SJSA1 (cell line): ENCODE data around the gene ZFP92. TPM values are rescaled to one million over a fixed set of nuclear protein-coding genes. Genes with fewer than 3 reads are reported as not detected.

Experiments
- DNase-seq, 2 experiments: peaks; one replicate each; pipeline ENCODE4 v3.0.0-alpha.2; 2015 to 2020; ENCODE audit warnings: low spot score in 2 of 2, low read depth in 1 of 2
- H3K27ac ChIP-seq: fragments of 250-450 bp; sonication (Bioruptor Pico); 2 replicates; pipeline ENCODE4 v1.5.1; 2020; ENCODE audit warnings: mild to moderate bottlenecking, moderate library complexity
- H3K27me3 ChIP-seq: fragments of 250-450 bp; sonication (Bioruptor Pico); replicated peaks from 2 replicates; pipeline ENCODE4 v1.5.1; 2020; ENCODE audit warnings: mild to moderate bottlenecking, moderate library complexity
- H3K36me3 ChIP-seq: fragments of 250-450 bp; sonication (Bioruptor Pico); 2 replicates; pipeline ENCODE4 v1.5.1; 2020; ENCODE audit warnings: mild to moderate bottlenecking
- H3K4me1 ChIP-seq: fragments of 250-450 bp; sonication (Bioruptor Pico); replicated peaks from 2 replicates; pipeline ENCODE4 v1.6.1; 2021; ENCODE audit warnings: mild to moderate bottlenecking
- H3K4me3 ChIP-seq: fragments of 250-450 bp; sonication (Bioruptor Pico); 2 replicates; pipeline ENCODE4 v1.5.1; 2020; ENCODE audit warnings: mild to moderate bottlenecking
- H3K9me3 ChIP-seq: fragments of 250-450 bp; sonication (Bioruptor Pico); replicated peaks from 2 replicates; pipeline ENCODE4 v1.5.1; 2020; ENCODE audit warnings: mild to moderate bottlenecking
- total RNA-seq: library from RNA; depleted of rRNA; stranded (reverse); fragments of >200 nt; shearing (Covaris generic); gene quantifications from 2 replicates; pipeline ENCODE4 v1.2.3, GENCODE V29; 2014; rRNA removed

Gene ZFP92
- total RNA-seq, 1 experiment from 2014 or later = not detected

- no peak overlapping the region for H3K27ac ChIP-seq
- no peaks in the 10 kb centered on the region for H3K4me1 ChIP-seq
- no peaks in the 10 kb centered on the region for H3K9me3 ChIP-seq
- no peaks in the 10 kb centered on the region for H3K27me3 ChIP-seq
- no peaks in the 10 kb centered on the region for H3K36me3 ChIP-seq
- H3K4me3 ChIP-seq = no peak overlapping the region
- no peak for DNase-seq
Observed at GRCh38 chrX:153456161-153456560, 44.9 kb downstream of the ZFP92 start.

DNA sequence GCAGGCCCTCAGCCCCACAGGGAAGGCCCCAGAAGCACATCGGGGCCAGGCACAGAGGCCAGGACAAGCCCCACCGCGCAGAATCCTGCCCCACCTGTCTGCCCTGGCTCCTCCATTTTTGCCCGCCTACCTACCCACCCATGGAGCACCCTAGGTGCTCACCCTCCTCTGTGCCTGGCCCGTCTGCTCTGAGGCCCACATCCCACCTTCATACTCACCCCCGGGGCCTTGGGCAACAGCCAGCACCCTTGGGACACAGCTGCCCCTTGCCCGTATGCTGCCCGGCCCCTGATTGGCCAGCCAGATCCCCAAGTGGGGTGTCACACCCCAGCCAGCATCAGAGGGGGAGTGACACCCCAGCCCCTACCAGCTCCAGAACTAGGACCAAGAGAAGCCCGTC is 45.4 kb downstream of the ZFP92 start:
- DNase-seq = no peak
- no peak overlapping the region for H3K4me3 ChIP-seq
- H3K36me3 ChIP-seq = no peaks in the 10 kb centered on the region
- no peaks in the 10 kb centered on the region for H3K27me3 ChIP-seq
- H3K4me1 ChIP-seq = no peaks in the 10 kb centered on the region
- no peaks in the 10 kb centered on the region for H3K9me3 ChIP-seq
- H3K27ac ChIP-seq = no peak overlapping the region

- H3K36me3 ChIP-seq = no peaks in the 10 kb centered on the region
- no peak overlapping the region for H3K4me3 ChIP-seq
- no peaks in the 10 kb centered on the region for H3K9me3 ChIP-seq
- H3K27ac ChIP-seq = no peak overlapping the region
- H3K27me3 ChIP-seq = no peaks in the 10 kb centered on the region
- DNase-seq = no peak
- no peaks in the 10 kb centered on the region for H3K4me1 ChIP-seq
Observed at GRCh38 chrX:153457136-153457825, 46.0 kb downstream of the ZFP92 start.

DNA sequence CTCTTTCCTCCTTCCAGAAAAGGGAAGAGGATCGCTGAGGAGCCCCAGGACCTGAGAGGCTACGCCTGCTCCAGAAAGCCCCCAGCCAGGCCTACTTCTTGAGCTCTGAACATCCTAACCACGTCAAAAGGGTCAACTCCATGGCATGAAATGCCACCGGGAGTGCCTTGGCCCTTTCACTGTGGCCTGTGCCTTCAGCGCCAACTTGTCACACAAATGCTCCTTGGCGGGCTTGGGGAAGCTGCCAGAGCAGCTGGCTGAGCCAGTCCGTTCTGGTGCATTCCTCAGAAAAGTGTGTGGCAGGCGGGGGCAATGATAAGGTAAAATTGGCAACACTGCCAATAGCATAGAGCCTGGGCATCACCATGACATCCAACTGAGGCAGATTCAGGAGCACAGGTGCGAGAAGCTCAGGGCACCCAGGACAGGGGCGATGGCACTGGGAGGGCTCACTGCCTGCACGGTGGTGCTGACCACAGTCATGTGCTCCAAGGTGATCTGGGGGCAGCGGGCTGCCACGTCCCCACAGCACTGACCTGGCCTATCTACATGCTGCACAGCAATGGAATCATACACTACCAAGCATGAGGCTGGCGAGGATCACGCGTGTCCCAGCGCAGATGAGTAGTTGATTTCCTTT is 46.7 kb downstream of the ZFP92 start:
- no peaks in the 10 kb centered on the region for H3K4me1 ChIP-seq
- no peak overlapping the region for H3K27ac ChIP-seq
- no peak for DNase-seq
- H3K27me3 ChIP-seq = no peaks in the 10 kb centered on the region
- no peak overlapping the region for H3K4me3 ChIP-seq
- H3K9me3 ChIP-seq = no peaks in the 10 kb centered on the region
- no peaks in the 10 kb centered on the region for H3K36me3 ChIP-seq

DNA sequence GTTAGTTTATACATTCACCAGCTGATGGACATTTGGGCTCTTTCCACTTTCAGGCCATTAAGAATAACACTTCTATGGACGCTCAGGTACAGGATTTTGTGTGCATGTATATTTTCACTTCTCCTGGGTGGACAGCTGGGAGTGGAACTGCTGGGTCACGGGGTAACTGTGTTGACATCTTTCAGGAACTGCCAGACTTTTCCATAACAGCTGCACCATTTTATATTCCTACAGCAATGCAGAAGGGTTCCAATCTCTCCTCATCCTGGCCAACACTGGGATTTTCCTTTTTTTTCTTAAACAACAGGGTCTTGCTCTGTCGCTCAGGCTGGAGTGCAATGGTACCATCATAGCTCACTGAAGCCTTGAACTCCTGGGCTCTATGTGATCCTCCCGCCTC is 47.2 kb downstream of the ZFP92 start:
- no peaks in the 10 kb centered on the region for H3K27me3 ChIP-seq
- no peak overlapping the region for H3K27ac ChIP-seq
- H3K36me3 ChIP-seq = no peaks in the 10 kb centered on the region
- no peak overlapping the region for H3K4me3 ChIP-seq
- no peaks in the 10 kb centered on the region for H3K4me1 ChIP-seq
- DNase-seq = no peak
- no peaks in the 10 kb centered on the region for H3K9me3 ChIP-seq

- Histone ChIP-seq H3K27ac (no peak overlapping the region), H3K36me3 (0 out of 2 replicates have a peak, but pooled peaks cover 5% of the 10 kb centered on the region), H3K4me1 (no peaks in the 10 kb centered on the region), H3K9me3 (no peaks in the 10 kb centered on the region), H3K27me3 (no peaks in the 10 kb centered on the region), H3K4me3 (no peak overlapping the region)
- DNase-seq = no peak
Observed at GRCh38 chrX:153459986-153460385, 48.7 kb downstream of the ZFP92 start.

GRCh38 chrX:153460826-153461225 is 49.6 kb downstream of the ZFP92 start:
- H3K27ac ChIP-seq = no peak overlapping the region
- H3K4me1 ChIP-seq = no peaks in the 10 kb centered on the region
- H3K4me3 ChIP-seq = no peak overlapping the region
- no peaks in the 10 kb centered on the region for H3K27me3 ChIP-seq
- DNase-seq = peak in 1 of 2 experiments; percentile 15
- no peaks in the 10 kb centered on the region for H3K9me3 ChIP-seq
- H3K36me3 ChIP-seq = 0 out of 2 replicates have a peak, but pooled peaks cover 5% of the 10 kb centered on the region

Other genes with a start within 250 kb of the ZFP92 start
- gene MAGEA1, start 232.2 kb upstream of the ZFP92 start, total RNA-seq = not detected in 2 replicates
- gene PNMA6F, start 89.7 kb upstream of the ZFP92 start, total RNA-seq = not detected in 2 replicates
- gene ZNF275, start 77.3 kb upstream of the ZFP92 start, total RNA-seq = 4.4 and 8.9 TPM in 2 replicates
- not detected in 2 replicates for gene PNMA6E, start 10.1 kb upstream of the ZFP92 start, total RNA-seq
- gene TREX2, start 34.6 kb downstream of the ZFP92 start, total RNA-seq = 0.39 TPM in 1 of 2 replicates, not detected in the other
- 34.2 and 37.5 TPM in 2 replicates for gene HAUS7, start 59.1 kb downstream of the ZFP92 start, total RNA-seq
- gene BGN, start 83.5 kb downstream of the ZFP92 start, total RNA-seq = 0.08 TPM in 1 of 2 replicates, not detected in the other
- gene ATP2B3, start 106.2 kb downstream of the ZFP92 start, total RNA-seq = not detected in 2 replicates
- gene CCNQ, start 187.7 kb downstream of the ZFP92 start, total RNA-seq = 39.9 and 49.3 TPM in 2 replicates
- 0.08 TPM in 1 of 2 replicates, not detected in the other for gene DUSP9, start 235.7 kb downstream of the ZFP92 start, total RNA-seq